ENCODE data around the gene AMBP. TPM values are rescaled to one million over a fixed set of nuclear protein-coding genes. Genes with fewer than 3 reads are reported as not detected.

The AMBP gene
- total RNA-seq, 1 experiment from 2014 or later, result not detected

DNA sequence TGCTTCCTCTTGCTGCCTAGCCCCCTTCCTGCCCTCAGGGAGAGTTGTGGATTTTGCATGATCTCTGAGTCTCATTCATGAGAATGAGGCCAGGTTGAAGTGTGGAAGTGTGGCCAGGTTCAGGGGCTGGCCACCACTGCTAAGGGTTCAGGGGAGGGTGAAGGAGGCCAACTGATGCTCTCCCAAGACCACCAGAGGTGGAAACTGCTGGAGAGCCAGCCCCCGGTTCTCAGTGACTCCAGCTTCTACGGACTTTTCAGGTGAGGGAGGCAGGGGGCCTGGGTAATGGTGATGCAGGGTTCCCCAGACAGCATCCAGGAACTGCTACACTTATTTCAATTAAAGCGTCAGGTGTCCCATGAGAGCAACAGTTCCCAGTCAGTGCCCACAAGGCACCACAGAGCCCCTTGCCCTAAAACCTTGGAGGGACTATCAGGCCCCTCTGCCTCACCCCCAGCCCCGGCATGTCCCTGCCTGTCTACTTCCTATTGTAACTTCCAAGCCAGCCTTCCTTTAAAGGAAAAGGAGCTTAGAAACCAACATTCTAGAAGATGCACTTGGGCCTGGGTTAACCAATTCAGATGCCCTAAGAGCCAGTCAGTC lies 50.1 kb downstream of the AMBP start:
- no peak for DNase-seq (ENCODE audit: low spot score)
- POLR2A ChIA-PET (ENCODE audit: low non-redundant PET), result no interaction called here
- H3K4me3 ChIP-seq (ENCODE audit: low read depth, low read length, poor library complexity, severe bottlenecking), result no peak overlapping the region
- no peak overlapping the region for H3K27ac ChIP-seq (ENCODE audit: low read depth, low read length, poor library complexity, severe bottlenecking)
- intact Hi-C loops (cut with micrococcal nuclease; ENCODE audit: unreplicated experiment), result no loop called here
- CTCF ChIA-PET, result no interaction called here
- TF ChIP-seq CTCF (conservative IDR thresholded peaks at IDR 0.05; ENCODE audit: low read depth, low read length), result no peak
- no peak for TF ChIP-seq EZH2 (IDR thresholded peaks at IDR 0.05; ENCODE audit: borderline replicate concordance, low read depth, low read length, poor library complexity, severe bottlenecking)
- BruUV-seq (replicated peaks), result no TSS peak
- peaks cover 14% of the 10 kb centered on the region for H3K9me3 ChIP-seq (ENCODE audit: low read depth, low read length, poor library complexity, severe bottlenecking)
- no peaks in the 10 kb centered on the region for H3K27me3 ChIP-seq (replicated peaks; ENCODE audit: insufficient read depth, low read depth, low read length, poor library complexity)
- no peaks in the 10 kb centered on the region for H3K4me1 ChIP-seq (ENCODE audit: insufficient read depth, low read length, poor library complexity, severe bottlenecking)
- H3K36me3 ChIP-seq (ENCODE audit: insufficient read depth, low read length, poor library complexity, severe bottlenecking), result peaks cover 20% of the 10 kb centered on the region

- no peak overlapping the region for H3K4me3 ChIP-seq (ENCODE audit: low read depth, low read length, poor library complexity, severe bottlenecking)
- POLR2A ChIA-PET (ENCODE audit: low non-redundant PET), result no interaction called here
- CTCF ChIA-PET, result no interaction called here
- TF ChIP-seq CTCF (conservative IDR thresholded peaks at IDR 0.05; ENCODE audit: low read depth, low read length) (no peak), EZH2 (IDR thresholded peaks at IDR 0.05; ENCODE audit: borderline replicate concordance, low read depth, low read length, poor library complexity, severe bottlenecking) (no peak)
- DNase-seq (ENCODE audit: low spot score), result no peak
- no peaks in the 10 kb centered on the region for H3K4me1 ChIP-seq (ENCODE audit: insufficient read depth, low read length, poor library complexity, severe bottlenecking)
- peaks cover 14% of the 10 kb centered on the region for H3K9me3 ChIP-seq (ENCODE audit: low read depth, low read length, poor library complexity, severe bottlenecking)
- H3K36me3 ChIP-seq (ENCODE audit: insufficient read depth, low read length, poor library complexity, severe bottlenecking), result peaks cover 20% of the 10 kb centered on the region
- intact Hi-C loops (cut with micrococcal nuclease; ENCODE audit: unreplicated experiment), result no loop called here
- H3K27me3 ChIP-seq (replicated peaks; ENCODE audit: insufficient read depth, low read depth, low read length, poor library complexity), result no peaks in the 10 kb centered on the region
- H3K27ac ChIP-seq (ENCODE audit: low read depth, low read length, poor library complexity, severe bottlenecking), result no peak overlapping the region
- BruUV-seq (replicated peaks), result no TSS peak
Observed at GRCh38 chr9:114027159-114027862, 50.8 kb downstream of the AMBP start.

DNA sequence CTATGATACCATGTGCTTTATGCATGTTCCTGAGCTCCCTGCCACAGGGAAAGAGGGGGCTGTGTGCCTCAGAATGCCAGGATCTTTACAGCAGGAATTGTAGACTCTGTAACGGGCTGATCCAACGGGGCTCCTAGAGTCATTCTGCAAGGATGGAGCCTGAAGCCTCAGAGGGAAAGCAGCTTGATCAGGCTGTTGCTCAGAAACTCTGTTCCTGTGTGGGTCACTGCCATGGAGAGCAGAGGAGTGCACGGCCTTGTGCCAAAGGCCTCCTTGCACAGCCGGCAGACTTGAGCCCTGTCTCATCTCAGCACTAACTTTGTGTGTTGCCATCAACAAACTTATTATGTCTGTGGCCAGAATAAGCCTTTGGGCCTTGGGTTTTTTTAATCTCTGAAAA lies 51.8 kb downstream of the AMBP start:
- intact Hi-C loops (cut with micrococcal nuclease; ENCODE audit: unreplicated experiment), result no loop called here
- ChIA-PET POLR2A (ENCODE audit: low non-redundant PET) (no interaction called here), CTCF (no interaction called here)
- Histone ChIP-seq H3K27me3 (replicated peaks; ENCODE audit: insufficient read depth, low read depth, low read length, poor library complexity) (no peaks in the 10 kb centered on the region), H3K27ac (ENCODE audit: low read depth, low read length, poor library complexity, severe bottlenecking) (no peak overlapping the region), H3K9me3 (ENCODE audit: low read depth, low read length, poor library complexity, severe bottlenecking) (peaks cover 14% of the 10 kb centered on the region), H3K36me3 (ENCODE audit: insufficient read depth, low read length, poor library complexity, severe bottlenecking) (peaks cover 28% of the 10 kb centered on the region), H3K4me3 (ENCODE audit: low read depth, low read length, poor library complexity, severe bottlenecking) (no peak overlapping the region), H3K4me1 (ENCODE audit: insufficient read depth, low read length, poor library complexity, severe bottlenecking) (no peaks in the 10 kb centered on the region)
- TF ChIP-seq EZH2 (IDR thresholded peaks at IDR 0.05; ENCODE audit: borderline replicate concordance, low read depth, low read length, poor library complexity, severe bottlenecking), result no peak
- no peak for TF ChIP-seq CTCF (conservative IDR thresholded peaks at IDR 0.05; ENCODE audit: low read depth, low read length)
- no TSS peak for BruUV-seq (replicated peaks)
- DNase-seq (ENCODE audit: low spot score), result no peak

Data from A673 (cell line).